Activated naive CD4-positive, alpha-beta T cell (primary cell): ENCODE data around the gene POU2F3.
A peak's percentile ranks its signal among the peaks of the same experiment; 100 is the strongest.

Experiments used
- DNase-seq, 4 experiments: peaks; one replicate each; lab custom pipeline; 2025; lab: John Stamatoyannopoulos, UW

The POU2F3 gene

GRCh38 chr11:120210626-120211521 is 29.1 kb upstream of the POU2F3 start, which contains the start of gene OAF:
Gene OAF, plus strand, starts transcription at chr11:120211032. Its CDS starts 248 bp downstream, at chr11:120211280.
- DNase-seq, result peak in 2 of 4 experiments; percentile 17 to 43

GRCh38 chr11:120211522-120212258 is 28.2 kb upstream of the POU2F3 start:
- DNase-seq, result no peak

- no peak for DNase-seq
These were observed 27.6 kb upstream of the POU2F3 start for GRCh38 chr11:120212259-120212878.

- no peak for DNase-seq
These were observed 27.0 kb upstream of the POU2F3 start for GRCh38 chr11:120212926-120213325.

- DNase-seq, result no peak
These were observed 25.4 kb upstream of the POU2F3 start for GRCh38 chr11:120214581-120214980.

DNA sequence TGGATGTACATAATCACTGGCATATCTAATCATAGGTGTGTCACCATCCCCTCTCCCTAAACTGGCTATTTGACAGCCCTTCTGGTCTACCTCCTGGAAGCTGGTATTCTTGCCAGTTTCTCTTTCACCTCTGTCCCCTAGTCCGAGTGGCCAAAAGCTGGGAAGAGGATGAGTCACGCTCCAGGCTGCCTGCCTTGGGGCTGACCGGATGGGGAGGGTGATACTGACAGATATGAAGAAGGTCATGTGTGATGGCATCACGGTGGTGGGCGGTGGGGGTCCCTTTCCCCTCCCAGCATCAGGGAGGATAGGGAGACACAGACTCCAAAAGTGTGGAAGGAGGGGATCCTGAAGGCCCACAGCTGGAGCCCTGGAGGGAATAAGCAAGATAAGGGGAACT is 24.3 kb upstream of the POU2F3 start:
- DNase-seq, result no peak

DNA sequence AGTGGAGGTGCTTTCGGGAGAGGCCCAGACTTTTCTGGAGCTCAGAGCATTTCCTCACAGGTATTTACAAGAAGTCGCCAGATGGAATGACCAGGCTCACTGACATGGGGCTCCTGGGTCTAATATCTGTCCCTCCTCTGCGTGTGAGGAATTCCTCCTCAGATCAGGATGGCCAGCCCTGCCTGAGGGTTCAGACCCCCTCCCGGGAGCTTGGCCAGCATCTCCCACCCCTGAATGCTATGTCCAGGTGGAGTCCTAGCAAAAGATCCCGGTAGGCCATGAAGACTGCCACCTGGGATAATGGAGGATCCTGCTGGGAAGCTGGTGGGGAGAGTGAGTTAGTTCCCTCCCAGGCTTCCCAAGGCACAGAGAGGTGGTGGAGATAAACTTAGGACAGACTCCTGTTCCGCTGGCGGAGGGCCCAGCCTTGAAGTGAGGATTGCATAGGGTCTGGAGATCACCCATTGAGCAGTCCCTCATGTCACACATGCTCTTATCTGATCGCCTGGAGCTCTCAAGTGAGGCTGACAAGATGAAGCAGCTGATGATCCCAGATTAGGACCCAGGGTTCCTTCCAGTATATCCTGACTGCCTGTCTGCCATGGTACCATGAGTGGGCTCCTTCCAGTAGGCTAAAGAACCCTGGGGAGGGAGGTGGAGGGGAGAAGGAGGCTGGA is 23.4 kb upstream of the POU2F3 start:
- no peak for DNase-seq

- DNase-seq, result no peak
These were observed 22.4 kb upstream of the POU2F3 start for GRCh38 chr11:120217526-120217925.

DNA sequence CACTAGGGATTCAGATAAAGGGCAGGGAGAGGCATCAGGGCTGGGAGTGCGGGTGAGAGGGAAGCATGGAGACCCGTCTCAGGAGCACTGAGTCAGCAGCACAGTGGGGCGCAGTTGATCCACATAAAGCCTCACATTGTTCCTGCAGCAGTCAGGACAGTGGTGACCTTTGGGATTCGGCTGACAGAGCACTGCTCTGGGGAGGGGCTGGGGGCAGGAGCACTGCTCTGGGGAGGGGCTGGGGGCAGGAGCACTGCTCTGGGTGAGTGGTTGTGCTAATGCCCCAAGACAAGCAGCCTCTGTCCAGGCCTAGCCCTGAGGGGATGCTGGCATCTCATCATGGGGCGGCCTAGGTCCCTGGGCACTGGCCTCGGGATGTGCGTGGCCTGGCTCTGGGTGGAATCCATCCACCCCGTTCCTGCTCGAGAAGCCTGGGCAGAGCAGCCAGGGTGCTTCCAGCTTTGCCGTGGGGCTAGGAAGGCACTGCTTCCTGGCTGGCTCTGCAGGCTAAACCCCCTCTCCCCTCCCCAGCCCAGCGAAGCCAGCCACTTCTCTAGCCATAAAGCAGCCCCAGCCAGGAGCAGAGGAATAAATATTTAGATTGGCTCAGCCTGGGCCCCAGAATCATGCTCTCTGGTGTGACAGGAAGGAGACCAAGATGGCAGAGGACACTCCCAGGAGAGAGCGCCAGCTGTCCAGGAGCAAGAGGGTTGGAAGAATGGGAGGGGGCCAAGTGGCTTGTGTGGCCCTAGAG is 21.8 kb upstream of the POU2F3 start:
- DNase-seq, result no peak

- no peak for DNase-seq
These were observed 21.3 kb upstream of the POU2F3 start for GRCh38 chr11:120218695-120219033.

DNA sequence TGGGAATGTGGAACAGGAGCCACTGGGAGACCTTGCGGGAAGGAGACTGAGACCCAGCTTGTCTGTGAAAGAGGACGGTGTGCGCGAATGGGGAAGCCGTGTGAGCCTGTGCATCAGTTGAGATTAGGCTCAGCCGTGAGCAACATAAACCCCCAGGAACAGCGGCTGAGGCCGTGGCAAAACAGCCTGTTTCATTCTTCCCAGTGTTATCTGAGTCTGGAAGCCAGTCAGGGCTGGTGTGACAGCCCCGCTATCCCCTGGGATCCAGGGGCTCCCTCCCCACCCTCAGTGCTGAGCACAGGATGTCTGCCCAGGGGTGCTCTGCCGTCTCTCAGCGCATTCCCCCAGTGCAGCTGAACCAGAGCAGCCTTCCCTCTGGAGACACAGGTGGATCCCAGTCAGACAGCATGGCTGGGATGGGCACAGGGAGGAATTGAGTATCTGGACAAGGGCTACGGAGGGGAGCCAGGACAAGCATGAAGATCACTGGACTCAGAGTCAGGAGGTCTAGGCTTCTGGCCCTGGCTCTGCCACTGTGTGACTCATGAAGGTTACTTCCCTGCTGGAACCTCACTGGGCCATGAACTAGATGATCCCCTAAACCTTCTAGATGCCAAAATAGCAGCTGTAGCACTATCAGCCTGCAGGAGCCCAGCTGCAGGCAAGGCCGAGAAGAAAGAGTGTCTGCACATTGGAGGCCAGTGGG is 20.6 kb upstream of the POU2F3 start:
- DNase-seq, result no peak

DNA sequence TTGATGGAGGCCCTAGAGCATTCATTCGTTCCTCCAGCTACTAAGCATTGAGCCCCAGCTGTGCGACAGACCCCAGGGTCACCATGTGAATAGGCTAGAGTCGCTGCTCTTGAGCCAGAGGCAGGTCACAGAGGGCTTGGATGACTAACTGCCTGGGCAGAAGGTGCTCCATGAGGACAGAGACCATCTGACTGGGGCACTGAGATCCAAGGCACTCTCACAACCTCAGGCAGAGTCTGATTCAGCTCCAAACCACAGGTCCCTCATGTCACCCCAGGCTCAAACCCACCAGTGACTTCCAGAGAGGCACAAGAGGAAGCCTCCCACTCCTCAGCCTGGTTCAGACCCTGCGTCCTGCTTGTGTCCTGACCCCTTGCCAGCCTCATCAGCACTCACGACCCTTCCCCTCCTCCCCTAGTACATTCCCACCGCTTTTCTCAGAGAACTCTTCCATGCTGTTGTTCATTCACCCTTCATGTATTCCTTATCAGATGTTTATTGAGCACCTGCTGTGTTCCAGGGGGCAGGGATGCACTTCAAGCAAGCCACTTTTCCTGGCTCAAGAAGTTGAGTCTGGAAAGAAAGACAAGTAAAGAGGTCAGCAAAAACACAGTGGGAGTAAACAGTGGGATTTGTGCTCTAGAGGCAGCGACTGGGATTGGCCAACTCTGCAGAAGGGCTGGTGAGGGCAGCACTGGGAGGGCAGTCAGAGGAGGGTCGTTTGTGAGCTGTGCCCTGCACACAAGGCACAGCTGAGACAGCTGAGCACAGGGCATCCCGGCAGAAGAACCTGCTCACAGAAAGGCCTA is 19.8 kb upstream of the POU2F3 start:
- DNase-seq, result no peak

DNA sequence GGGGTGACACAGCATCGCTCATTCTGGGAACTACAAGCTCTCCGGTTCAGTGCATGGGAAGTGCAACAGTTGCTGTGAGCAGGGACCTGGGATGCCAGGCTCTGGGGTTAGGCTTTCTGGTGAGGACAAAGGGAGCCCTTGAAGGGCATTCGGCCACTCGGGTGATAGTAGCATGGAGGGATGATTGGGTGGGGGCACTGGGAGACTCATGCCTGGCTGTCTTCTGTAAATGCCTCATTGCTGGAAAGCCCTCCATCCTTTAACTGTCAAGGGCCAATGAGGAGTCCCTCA is 19.2 kb upstream of the POU2F3 start:
- no peak for DNase-seq

DNA sequence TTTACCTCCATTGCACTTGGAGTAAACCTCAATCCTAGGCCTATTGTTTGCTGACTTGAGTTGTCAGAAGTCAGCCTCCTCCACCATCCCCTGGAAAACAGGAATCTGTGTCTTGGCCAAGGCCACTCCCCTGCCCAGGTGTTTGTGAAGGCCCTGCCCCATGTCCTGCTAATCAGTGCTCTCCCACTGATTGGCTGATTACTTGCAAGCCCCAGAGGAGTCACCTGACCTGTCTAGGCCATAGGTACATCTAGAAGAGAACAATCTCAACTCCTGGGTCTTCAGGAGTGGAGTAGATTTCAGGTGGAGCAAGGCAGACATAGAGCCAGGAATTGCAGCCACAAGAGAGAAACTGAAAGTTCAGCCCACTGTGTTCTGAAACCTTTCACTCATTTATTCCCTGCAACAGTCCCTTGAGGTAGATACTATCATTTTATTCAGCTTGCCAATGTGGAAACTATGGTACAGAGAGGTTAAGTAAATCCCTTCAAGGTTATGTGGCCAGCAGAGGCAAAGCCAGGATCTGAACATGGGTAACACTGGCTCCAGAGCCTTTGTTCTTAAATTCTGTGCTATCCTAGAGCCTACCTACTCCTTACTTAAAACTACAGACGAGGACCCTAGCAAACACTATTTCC is 18.7 kb upstream of the POU2F3 start:
- DNase-seq, result no peak

- no peak for DNase-seq
These were observed 17.0 kb upstream of the POU2F3 start for GRCh38 chr11:120222916-120223315.

DNA sequence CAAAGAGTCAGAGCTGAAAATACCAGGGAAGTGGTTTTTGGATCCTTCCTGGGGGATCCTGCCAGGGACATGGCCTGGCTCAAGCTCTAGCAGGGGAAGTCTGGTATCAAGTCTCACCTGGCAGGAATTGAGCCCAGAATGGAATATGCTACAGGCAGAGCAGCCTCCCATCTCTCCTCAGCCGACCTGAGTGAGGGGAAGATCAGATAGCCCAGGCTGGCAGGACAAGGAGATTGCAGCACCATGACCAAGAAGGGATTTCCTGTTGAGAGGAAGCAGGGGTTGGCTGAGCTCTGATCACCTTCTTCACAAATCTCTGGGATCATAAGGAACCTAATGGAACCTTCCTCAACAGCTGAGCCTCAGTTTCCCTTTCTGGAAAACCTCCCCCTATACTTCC is 16.1 kb upstream of the POU2F3 start:
- no peak for DNase-seq

DNA sequence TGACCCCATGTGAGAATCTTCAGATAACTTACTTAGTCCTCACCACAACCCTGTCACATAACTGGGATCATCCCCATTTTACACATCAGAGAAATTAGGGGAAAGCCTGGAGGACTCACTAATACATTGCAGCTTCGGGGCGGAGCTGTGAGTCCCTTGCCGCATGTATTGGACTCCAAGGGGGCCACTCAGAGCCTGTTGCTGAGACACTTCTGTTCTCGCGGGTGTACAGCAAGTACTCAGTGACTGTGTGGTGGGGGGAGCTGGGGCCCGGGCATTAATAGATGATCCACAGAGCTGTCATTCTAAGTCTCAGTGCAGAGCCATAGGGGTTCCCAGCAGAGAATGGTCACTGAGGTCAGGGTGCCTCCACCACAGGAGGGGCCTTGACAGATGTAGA is 15.6 kb upstream of the POU2F3 start:
- no peak for DNase-seq

DNA sequence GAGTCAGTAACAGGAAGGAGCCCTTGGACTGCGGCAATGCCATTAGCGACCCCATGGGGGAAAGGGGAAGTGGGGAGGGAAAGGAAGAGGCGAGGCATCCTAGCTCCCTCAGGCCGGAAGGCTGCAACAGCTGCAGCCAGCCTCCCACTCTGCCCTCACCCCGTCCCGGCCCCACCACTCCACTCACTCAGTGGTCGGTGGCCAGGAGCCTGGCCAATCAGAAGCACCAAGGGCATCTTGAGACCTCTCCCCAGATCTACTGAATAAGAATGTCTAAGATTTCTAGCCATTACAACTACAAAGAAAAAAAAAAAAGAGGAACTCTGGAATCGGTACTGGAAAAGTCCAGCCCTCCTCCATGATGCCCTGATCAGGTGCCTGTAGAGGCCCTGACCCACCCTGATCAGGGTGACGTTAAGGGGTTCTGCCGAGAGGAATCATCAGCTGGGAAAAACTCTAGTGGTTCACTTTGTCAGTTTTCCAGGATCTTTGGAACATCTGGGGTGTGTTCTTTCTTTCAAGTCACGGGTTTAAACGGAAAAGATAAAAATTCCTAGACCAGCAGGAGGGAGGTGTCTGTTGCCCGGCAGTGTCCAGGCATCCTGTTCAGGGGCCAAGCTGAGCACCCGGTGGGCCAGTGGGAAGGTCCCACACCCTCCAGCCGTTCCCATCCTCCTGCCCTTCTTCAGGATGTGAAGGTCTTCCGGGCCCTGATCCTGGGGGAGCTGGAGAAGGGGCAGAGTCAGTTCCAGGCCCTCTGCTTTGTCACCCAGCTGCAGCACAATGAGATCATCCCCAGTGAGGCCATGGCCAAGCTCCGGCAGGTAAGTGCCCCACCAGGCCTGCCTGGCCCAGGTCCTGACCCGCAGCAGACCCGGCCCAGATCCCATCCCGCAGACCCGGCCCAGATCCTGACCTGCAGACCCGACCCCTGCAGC is 14.7 kb upstream of the POU2F3 start:
- no peak for DNase-seq

DNA sequence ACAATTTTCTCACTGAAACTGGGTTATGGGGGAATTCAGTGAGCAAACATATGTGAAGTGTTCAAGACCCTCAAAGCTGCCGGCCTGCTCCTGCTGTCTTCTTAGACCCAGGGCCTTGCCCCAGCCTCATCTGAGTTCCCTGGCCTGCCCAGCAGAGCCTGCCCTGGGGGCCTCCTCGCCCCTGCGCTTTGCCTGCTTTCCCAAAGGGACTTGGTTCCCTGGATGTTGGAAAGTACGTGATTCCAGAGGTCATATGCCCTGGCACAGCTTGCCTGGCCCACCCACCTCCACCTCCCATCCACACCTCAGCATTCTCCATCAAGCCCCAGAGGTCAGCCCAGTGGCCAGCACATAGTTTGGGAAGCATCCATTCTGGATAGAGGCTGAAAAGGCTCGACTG is 13.7 kb upstream of the POU2F3 start:
- DNase-seq, result no peak
